Activated T-cell treated with anti-CD3 and anti-CD28 coated beads, Interleukin-2, amount 50 U/mL, for 72 hours (primary cell): ENCODE data around the gene KLHL36. TPM values are rescaled to one million over a fixed set of nuclear protein-coding genes. Genes with fewer than 3 reads are reported as not detected.
A peak's percentile ranks its signal among the peaks of the same experiment; 100 is the strongest.

Experiments used
- ATAC-seq, 2 donors: fragments of 150-1000 bp; cut with Tn5 transposase; replicated peaks in 1 of 2; 2 replicates each; pipeline ENCODE4 v1.10.0; 2021; ENCODE audit warnings: moderate library complexity in 2 of 2, mild to moderate bottlenecking in 1 of 2
- DNase-seq, 2 donors: peaks; one replicate each; pipeline ENCODE4 v3.0.0; 2021 to 2022; ENCODE audit warnings: mixed read lengths in 1 of 2
- H3K27ac Mint-ChIP-seq: one replicate; pipeline ENCODE4 v1.8.0; 2022; ENCODE audit warnings: mild to moderate bottlenecking, moderate library complexity, mixed read lengths
- H3K27me3 Mint-ChIP-seq: one replicate; pipeline ENCODE4 v1.8.0; 2022; ENCODE audit warnings: low read depth, mixed read lengths
- H3K36me3 Mint-ChIP-seq, 2 donors: one replicate each; pipeline ENCODE4 v1.8.0; 2022; ENCODE audit warnings: mixed read lengths in 2 of 2, mild to moderate bottlenecking in 1 of 2; ENCODE audit not compliant: insufficient read depth in 2 of 2
- H3K4me1 Mint-ChIP-seq: one replicate; pipeline ENCODE4 v1.8.0; 2022; ENCODE audit warnings: low read depth, mixed read lengths
- H3K4me3 Mint-ChIP-seq, 2 donors: one replicate each; pipeline ENCODE4 v1.8.0; 2022; ENCODE audit warnings: mild to moderate bottlenecking in 2 of 2, mixed read lengths in 2 of 2, moderate library complexity in 2 of 2
- H3K9me3 Mint-ChIP-seq, 2 donors: one replicate each; pipeline ENCODE4 v1.8.0; 2022; ENCODE audit warnings: mixed read lengths in 2 of 2
- total RNA-seq, 2 donors: library from RNA; stranded (reverse); gene quantifications; one replicate each; pipeline ENCODE4 v1.2.3, GENCODE V29; 2022

Gene KLHL36
- total RNA-seq, 2 donors from 2014 or later: 64.2 to 69.5 TPM

DNA sequence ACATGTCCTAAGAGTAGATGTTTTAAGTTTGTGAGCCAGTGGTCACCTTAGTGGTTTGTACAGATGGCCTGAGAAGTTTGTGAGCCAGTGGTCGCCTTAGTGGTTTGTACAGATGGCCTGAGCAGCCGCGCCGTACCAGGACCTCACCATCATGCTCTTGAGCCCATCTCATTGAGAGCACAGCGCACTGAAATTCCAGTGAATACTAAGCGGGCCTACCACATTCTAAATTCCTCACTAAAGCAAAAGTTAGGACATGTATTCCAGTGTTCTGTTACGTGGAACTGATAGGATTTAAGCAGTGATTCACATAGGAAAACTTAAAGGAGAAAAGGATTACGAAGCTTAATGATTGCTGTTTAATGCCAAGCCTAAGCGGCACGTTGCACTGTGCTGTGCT, 55.4 kb downstream of the KLHL36 start:
- Mint-ChIP-seq H3K27me3 (no peaks in the 10 kb centered on the region), H3K27ac (peak overlapping the region; percentile 55), H3K9me3 (no peaks in the 10 kb centered on the region), H3K36me3 (peaks cover 2 to 9% of the 10 kb centered on the region in 2 donors), H3K4me1 (peaks cover 65% of the 10 kb centered on the region), H3K4me3 (peak overlapping the region; percentile 15 to 53)
- DNase-seq (no peak), ATAC-seq (no peak)

DNA sequence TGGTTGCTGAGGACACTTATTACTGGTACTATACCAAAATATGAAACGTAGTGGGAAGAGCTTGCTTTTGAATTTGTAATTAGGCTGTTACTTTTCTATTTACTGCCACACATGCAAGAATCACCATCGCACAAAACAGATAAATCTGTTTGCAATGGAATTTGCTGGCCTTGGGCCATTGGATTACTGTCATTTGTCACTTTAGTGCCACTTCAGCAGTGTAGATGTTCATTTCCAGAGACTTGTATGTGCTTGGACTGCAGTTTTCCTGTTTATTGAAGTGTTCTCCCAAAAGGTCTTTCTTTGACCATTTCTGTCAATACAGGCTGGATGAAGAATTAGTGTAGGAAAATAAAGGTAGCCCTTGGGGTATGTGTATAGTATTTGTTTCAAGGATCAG, 55.9 kb downstream of the KLHL36 start:
- DNase-seq: no peak
- H3K9me3 Mint-ChIP-seq: no peaks in the 10 kb centered on the region
- peaks cover 2 to 10% of the 10 kb centered on the region in 2 donors for H3K36me3 Mint-ChIP-seq
- ATAC-seq: no peak
- peaks cover 70% of the 10 kb centered on the region for H3K4me1 Mint-ChIP-seq
- H3K4me3 Mint-ChIP-seq: peak overlapping the region in 1 of 2 donors; percentile 15
- H3K27me3 Mint-ChIP-seq: no peaks in the 10 kb centered on the region
- peak overlapping the region; percentile 55 for H3K27ac Mint-ChIP-seq

DNA sequence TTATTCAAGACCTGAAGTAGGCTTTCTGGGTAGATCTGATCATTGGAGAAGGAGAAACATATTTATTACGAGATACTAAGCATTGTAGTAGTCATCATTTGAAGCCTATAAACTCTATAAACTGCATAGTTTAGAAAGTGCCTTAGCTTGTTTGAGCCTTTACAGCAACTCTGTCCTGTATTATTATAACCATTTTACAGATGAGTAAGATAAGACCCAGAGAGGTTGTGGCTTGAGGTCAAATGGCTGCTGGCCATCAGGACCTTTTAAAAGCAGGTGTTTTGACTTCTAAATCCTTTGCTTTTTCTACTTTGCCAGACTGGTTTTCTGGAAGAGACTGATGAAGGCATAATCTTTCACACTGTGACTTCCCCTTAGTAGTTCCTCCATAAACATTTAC, 58.5 kb downstream of the KLHL36 start:
- Mint-ChIP-seq H3K27me3 (no peaks in the 10 kb centered on the region), H3K4me3 (no peak overlapping the region), H3K9me3 (no peaks in the 10 kb centered on the region), H3K4me1 (peaks cover 83% of the 10 kb centered on the region), H3K36me3 (peaks cover 0 to 13% of the 10 kb centered on the region in 2 donors), H3K27ac (no peak overlapping the region)
- DNase-seq (no peak), ATAC-seq (no peak)

DNA sequence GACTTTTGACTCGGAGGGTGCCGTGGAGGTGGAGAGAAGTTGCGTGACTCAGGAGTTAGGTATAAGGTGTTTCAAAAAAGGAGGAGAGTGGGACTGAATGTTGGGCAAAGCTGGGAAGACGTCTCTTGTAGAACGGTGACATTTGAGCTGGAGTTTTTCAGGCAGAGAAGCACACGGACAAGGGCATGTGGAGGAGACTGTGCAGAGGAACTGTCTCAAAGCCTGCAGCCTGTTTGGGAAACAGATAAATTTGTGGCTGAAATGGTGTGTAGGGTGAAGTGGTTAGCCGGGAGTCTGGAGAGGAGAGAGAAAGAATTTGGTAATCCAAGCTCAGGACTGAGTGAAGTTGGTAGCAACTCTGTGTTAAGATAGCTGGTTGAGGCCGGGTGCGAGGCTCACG, 61.3 kb downstream of the KLHL36 start:
- no peak overlapping the region for H3K27ac Mint-ChIP-seq

DNA sequence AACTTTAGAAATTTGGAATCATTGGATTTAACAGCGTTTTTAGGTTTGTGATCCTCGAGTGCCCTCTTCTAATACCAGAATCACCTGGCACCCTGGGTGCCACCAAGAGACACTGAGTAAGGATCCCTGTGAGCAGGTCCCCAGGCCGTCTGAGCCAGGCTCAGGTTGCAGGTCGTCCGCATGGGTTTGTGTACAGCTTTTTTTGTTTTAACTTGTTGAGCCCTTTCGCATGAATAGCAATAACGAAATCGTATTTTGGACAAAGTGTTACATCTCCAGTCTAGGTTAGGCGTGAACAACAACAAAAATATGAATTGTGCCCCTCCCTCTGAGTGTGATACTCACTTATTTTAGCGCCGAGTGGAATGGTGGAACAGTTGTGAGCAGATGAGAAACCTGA, 62.4 kb downstream of the KLHL36 start:
- Mint-ChIP-seq H3K27me3 (no peaks in the 10 kb centered on the region), H3K4me1 (peaks cover 81% of the 10 kb centered on the region)

More for the DNA sequence above, 61.3 kb downstream of the KLHL36 start:
- H3K4me3 Mint-ChIP-seq: no peak overlapping the region
- no peak for DNase-seq
- peaks cover 83% of the 10 kb centered on the region for H3K4me1 Mint-ChIP-seq
- H3K36me3 Mint-ChIP-seq: peaks cover 0 to 13% of the 10 kb centered on the region in 2 donors
- no peaks in the 10 kb centered on the region for H3K9me3 Mint-ChIP-seq
- H3K27me3 Mint-ChIP-seq: no peaks in the 10 kb centered on the region
- ATAC-seq: no peak

More for the DNA sequence above, 62.4 kb downstream of the KLHL36 start:
- DNase-seq (no peak), ATAC-seq (no peak)
- Mint-ChIP-seq H3K27ac (no peak overlapping the region), H3K9me3 (no peaks in the 10 kb centered on the region), H3K4me3 (no peak overlapping the region), H3K36me3 (peaks cover 0 to 9% of the 10 kb centered on the region in 2 donors)

Other genes with a start within 250 kb of the KLHL36 start
- 10 to 100 TPM; 15.6 to 27.9 TPM for gene MEAK7, start 143.9 kb upstream of the KLHL36 start, total RNA-seq
- 100 to 1,000 TPM; 353 to 529 TPM for gene COTL1, start 30.4 kb upstream of the KLHL36 start, total RNA-seq
- 100 to 1,000 TPM; 103 to 117 TPM for gene USP10, start 51.5 kb downstream of the KLHL36 start, total RNA-seq
- under 1 TPM; 0.38 to 0.51 TPM for gene CRISPLD2, start 171.5 kb downstream of the KLHL36 start, total RNA-seq